Measurements from ENCODE around the gene FOXA3.
A peak's percentile ranks its signal among the peaks of the same experiment; 100 is the strongest.

- TF ChIP-seq POLR2A (IDR thresholded peaks at IDR 0.05) (no peak), CTCF (IDR thresholded peaks at IDR 0.05) (peak in 2 of 3 experiments; percentile 1 to 38)
Measured at GRCh38 chr19:45885556-45886426, 21.7 kb downstream of the FOXA3 start, which contains the start of gene IRF2BP1.

Data from testis (tissue), 2 donors.